Umbilical cord (tissue), 2 donors: ENCODE measurements around the gene COBL. TPM values are rescaled to one million over a fixed set of nuclear protein-coding genes. Genes with fewer than 3 reads are reported as not detected.

Experiments
- DNase-seq: peaks from one replicate; pipeline ENCODE4 v3.0.0-alpha.2; 2015; ENCODE audit warnings: low spot score
- total RNA-seq: library from RNA; depleted of rRNA; stranded (reverse); fragments of >200 nt; gene quantifications from one replicate; pipeline ENCODE4 v1.2.3, GENCODE V29; 2014; ENCODE audit warnings: low replicate concordance; ENCODE audit not compliant: insufficient read depth

Gene COBL
- total RNA-seq, 1 donor from 2014 or later: 5.3 TPM

GRCh38 chr7:51256209-51256781, 60.3 kb downstream of the COBL start:
- no peak for DNase-seq

- no peak for DNase-seq
These were observed 60.9 kb downstream of the COBL start for GRCh38 chr7:51255536-51256208.

GRCh38 chr7:51255036-51255435, 61.6 kb downstream of the COBL start:
- DNase-seq: no peak

GRCh38 chr7:51253157-51253556, 63.5 kb downstream of the COBL start:
- DNase-seq: no peak

- no peak for DNase-seq
These were observed 65.3 kb downstream of the COBL start for GRCh38 chr7:51251290-51251689.

- no peak for DNase-seq
These were observed 66.1 kb downstream of the COBL start for GRCh38 chr7:51250512-51250911.

- DNase-seq: no peak
These were observed 66.6 kb downstream of the COBL start for GRCh38 chr7:51249991-51250390.

GRCh38 chr7:51249187-51249945, 67.2 kb downstream of the COBL start:
- no peak for DNase-seq

- DNase-seq: peak; percentile 78
These were observed 70.1 kb downstream of the COBL start for GRCh38 chr7:51246258-51247245.

- DNase-seq: no peak
These were observed 71.7 kb downstream of the COBL start for GRCh38 chr7:51244885-51245284.

GRCh38 chr7:51244053-51244452, 72.6 kb downstream of the COBL start:
- DNase-seq: no peak

GRCh38 chr7:51243631-51244030, 73.0 kb downstream of the COBL start:
- DNase-seq: no peak

GRCh38 chr7:51242881-51243518, 73.6 kb downstream of the COBL start:
- no peak for DNase-seq

GRCh38 chr7:51242007-51242691, 74.5 kb downstream of the COBL start:
- no peak for DNase-seq

- DNase-seq: no peak
These were observed 75.7 kb downstream of the COBL start for GRCh38 chr7:51240868-51241267.

GRCh38 chr7:51239691-51240090, 76.9 kb downstream of the COBL start:
- DNase-seq: no peak

GRCh38 chr7:51238981-51239495, 77.6 kb downstream of the COBL start:
- no peak for DNase-seq

- DNase-seq: no peak
These were observed 79.0 kb downstream of the COBL start for GRCh38 chr7:51237446-51238133.

GRCh38 chr7:51236470-51237132, 80.0 kb downstream of the COBL start:
- DNase-seq: no peak
